ENCODE data around the gene C9orf43.
A peak's percentile ranks its signal among the peaks of the same experiment; 100 is the strongest.

The C9orf43 gene

DNA sequence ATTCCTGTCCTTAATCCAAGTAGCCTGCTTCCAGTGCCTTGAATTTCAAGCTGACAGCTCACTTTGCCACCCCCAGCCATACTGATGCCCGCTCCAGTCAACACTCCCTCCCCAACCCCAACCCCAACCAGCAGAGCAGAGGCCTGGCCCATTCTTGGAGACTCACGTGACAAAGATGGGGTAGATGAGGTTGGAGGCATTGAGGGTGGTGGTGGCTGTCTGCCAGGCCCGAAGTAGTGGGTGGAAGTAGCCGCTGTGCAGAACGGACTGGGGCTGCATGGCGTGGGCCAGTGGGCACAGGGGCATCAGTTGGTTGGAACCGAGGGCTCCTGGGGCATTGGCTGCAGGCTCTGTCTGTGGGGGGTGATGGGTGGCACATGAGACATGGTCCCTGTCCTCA is 17.3 kb upstream of the C9orf43 start:
- TF ChIP-seq, protein P1, sequence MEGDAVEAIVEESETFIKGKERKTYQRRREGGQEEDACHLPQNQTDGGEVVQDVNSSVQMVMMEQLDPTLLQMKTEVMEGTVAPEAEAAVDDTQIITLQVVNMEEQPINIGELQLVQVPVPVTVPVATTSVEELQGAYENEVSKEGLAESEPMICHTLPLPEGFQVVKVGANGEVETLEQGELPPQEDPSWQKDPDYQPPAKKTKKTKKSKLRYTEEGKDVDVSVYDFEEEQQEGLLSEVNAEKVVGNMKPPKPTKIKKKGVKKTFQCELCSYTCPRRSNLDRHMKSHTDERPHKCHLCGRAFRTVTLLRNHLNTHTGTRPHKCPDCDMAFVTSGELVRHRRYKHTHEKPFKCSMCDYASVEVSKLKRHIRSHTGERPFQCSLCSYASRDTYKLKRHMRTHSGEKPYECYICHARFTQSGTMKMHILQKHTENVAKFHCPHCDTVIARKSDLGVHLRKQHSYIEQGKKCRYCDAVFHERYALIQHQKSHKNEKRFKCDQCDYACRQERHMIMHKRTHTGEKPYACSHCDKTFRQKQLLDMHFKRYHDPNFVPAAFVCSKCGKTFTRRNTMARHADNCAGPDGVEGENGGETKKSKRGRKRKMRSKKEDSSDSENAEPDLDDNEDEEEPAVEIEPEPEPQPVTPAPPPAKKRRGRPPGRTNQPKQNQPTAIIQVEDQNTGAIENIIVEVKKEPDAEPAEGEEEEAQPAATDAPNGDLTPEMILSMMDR (IDR thresholded peaks at IDR 0.05; ENCODE audit: low read depth, low read length), result no peak
- in situ Hi-C loops (cut with HindIII; ENCODE audit: low sequenced_read_pairs), result no loop called here
- no peak for DNase-seq (ENCODE audit: low read depth, low spot score)
- no peak overlapping the region for H3K4me3 ChIP-seq (ENCODE audit: low read depth, low read length)

DNA sequence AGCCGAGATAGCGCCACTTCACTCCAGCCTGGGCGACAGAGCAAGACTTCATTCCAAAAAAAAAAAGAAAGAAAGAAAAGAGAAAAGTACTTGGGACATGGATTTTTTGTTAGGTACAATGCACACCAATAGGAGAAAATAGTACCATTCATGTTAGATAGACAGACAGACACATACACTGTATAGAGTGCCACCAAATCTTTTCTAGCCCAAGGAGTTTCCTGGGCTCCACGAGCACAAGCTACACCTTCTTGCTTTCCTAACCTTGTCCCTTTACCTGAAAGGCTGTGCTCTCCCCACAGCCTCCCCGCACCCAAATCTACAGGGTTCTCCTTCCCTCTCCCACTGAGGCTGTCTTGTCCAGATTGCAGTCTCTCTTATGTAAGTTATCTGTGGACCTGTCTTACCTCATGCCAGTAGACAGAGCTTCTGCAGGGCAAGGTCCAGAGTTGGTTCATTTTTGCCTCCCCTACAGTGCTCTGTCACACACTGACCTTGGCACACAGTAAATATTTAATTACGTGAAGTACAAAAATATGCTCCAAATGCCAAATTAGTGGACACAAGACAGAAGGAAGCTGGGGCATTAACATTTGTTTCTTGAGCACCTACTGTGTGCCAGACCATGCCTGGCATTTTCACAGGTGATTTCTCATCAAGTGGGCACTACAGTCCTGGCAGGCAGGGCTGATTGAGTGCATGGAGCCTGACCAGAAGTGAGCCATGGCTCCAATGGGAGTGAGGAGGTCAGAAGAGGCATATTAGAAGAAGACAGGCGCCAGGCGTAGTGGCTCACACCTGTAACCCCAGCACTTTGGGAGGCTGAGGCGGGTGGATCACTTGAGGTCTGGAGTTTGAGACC is 15.3 kb upstream of the C9orf43 start:
- in situ Hi-C loops (cut with HindIII; ENCODE audit: low sequenced_read_pairs), result no loop called here
- DNase-seq (ENCODE audit: low read depth, low spot score), result no peak
- H3K4me3 ChIP-seq (ENCODE audit: low read depth, low read length), result no peak overlapping the region
- TF ChIP-seq, protein P1 (IDR thresholded peaks at IDR 0.05; ENCODE audit: low read depth, low read length), result no peak

DNA sequence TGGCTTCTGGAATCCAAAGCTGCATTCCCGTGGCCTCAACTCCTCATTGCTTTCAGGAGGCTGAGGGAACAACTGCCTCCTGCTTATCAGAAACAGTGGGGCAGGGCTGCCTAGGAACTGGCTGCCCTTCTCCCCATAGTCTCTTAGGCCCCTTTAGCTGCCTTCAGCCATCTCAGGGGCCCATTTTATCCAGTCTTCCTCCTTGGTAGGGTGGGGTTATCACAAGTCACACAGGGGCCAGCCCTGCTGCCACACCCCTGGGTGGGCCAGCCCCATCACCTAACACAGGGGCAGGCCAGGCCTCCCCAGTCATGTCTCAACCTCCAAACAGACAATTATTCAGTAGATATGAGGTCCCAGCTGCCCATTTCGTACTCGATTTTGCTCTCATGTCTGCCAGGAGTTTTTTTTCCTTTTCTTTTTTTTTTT is 13.3 kb upstream of the C9orf43 start:
- H3K4me3 ChIP-seq (ENCODE audit: low read depth, low read length), result no peak overlapping the region
- in situ Hi-C loops (cut with HindIII; ENCODE audit: low sequenced_read_pairs), result no loop called here
- TF ChIP-seq, protein P1 (IDR thresholded peaks at IDR 0.05; ENCODE audit: low read depth, low read length), result no peak
- DNase-seq (ENCODE audit: low read depth, low spot score), result no peak

DNA sequence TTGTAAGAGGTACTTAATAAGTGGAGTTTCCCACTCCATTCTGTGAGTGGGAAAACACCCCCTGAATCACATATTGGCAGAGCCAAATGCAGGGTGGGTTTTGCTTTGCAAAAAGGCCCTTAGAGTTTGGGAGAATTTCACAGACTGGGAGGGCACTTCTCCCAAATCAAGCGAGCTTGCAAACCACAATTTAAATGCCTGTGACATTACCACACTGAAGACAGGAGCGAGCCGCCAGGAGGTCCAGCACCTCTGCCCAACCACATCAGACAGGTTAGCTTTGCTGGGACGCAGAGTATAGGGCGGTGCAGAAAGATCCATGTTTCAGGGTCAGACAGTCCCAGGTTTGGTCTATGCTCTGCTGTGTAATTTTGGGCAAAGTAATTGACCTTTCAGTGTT is 11.8 kb upstream of the C9orf43 start:
- no peak overlapping the region for H3K4me3 ChIP-seq (ENCODE audit: low read depth, low read length)
- TF ChIP-seq, protein P1 (IDR thresholded peaks at IDR 0.05; ENCODE audit: low read depth, low read length), result no peak
- in situ Hi-C loops (cut with HindIII; ENCODE audit: low sequenced_read_pairs), result no loop called here
- DNase-seq (ENCODE audit: low read depth, low spot score), result peak; percentile 39

DNA sequence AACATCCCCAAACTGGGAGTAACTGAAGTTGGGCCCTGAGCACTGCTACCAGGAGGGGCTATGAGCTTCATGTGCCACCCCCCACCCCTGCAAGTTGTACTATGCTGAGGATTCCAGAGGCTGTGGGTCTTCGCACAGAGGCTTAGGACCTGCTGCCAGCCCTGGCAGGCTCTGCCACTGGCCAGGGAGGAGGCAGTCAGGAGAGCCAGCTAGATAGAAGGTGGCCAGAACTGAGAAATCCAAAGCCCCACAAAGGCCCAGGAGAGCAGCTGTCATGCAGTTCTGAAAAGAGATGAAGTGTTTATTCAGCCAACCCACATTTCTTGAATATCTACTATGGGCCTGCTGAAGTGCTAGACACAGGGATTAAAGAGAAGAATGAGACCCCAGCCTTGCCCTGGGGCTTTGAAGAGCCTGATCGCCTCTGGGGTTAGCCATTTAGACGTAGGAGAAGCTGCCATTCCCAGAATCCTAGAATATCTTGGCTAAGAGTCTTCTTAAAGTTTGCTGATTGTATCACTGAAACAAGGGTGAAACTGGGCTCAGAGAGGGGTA is 10.8 kb upstream of the C9orf43 start:
- in situ Hi-C loops (cut with HindIII; ENCODE audit: low sequenced_read_pairs), result loop anchor here (25.0 kb wide), 1 partner anchor 263 kb away; no protein-coding TSS in a partner anchor
- TF ChIP-seq, protein P1 (IDR thresholded peaks at IDR 0.05; ENCODE audit: low read depth, low read length), result no peak
- H3K4me3 ChIP-seq (ENCODE audit: low read depth, low read length), result no peak overlapping the region
- DNase-seq (ENCODE audit: low read depth, low spot score), result no peak

DNA sequence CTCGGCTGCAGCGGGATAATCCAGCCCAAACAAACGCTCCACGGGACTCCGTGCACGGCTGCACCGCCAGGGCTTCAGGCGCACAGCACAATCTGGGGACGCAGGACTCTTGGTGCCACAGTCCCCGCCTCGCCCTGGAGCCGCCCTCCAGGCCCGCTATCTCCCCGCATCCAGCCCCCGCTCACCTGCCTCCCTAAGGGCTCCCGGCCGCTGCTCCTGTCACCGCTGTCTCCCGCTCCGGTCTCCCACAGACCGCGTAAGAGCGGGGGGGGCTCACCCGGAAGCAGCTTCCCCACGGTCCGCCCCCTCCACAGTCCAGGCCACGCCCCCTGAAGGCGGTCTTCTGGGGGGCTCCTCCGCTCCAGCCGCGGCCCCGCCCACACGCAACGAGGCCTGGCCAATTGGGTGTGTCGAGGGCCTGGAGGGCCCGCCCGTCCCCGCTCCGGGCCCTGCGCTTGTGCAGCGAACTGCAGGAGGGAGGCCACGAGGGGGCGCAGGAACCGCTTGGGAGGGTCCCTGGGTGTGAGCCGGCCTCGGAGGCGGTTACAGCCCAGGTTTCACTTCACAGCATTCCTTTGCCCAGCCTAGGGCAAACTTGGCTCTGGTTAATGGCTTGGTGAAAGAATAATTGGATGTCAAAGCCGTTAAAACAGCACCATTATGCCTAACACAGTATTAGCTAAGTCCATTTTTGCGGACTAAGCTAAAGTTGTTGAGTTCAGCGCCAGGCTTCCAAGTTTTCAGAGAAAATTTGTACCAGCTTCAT is 9.3 kb upstream of the C9orf43 start, which contains the start of gene ALAD:
Gene ALAD (minus strand): TSS at position 258 of the 766 bp plus-strand sequence. CDS start 7,725 bp downstream, outside the sequence.
- DNase-seq (ENCODE audit: low read depth, low spot score), result peak; percentile 99
- in situ Hi-C loops (cut with HindIII; ENCODE audit: low sequenced_read_pairs), result loop anchor here (25.0 kb wide), 1 partner anchor 261 kb away; no protein-coding TSS in a partner anchor
- H3K4me3 ChIP-seq (ENCODE audit: low read depth, low read length), result peak within 1 kb of the TSS; percentile 88
- TF ChIP-seq, protein P1 (IDR thresholded peaks at IDR 0.05; ENCODE audit: low read depth, low read length), result peak; percentile 95

Data from astrocyte of the spinal cord (primary cell).